ENCODE results near the gene PRR29.
"Not testable (repeated sequence)": the region's sequence is repeated elsewhere in the genome, so short reads cannot be mapped to it uniquely, and the experiment has no call there.

DNA sequence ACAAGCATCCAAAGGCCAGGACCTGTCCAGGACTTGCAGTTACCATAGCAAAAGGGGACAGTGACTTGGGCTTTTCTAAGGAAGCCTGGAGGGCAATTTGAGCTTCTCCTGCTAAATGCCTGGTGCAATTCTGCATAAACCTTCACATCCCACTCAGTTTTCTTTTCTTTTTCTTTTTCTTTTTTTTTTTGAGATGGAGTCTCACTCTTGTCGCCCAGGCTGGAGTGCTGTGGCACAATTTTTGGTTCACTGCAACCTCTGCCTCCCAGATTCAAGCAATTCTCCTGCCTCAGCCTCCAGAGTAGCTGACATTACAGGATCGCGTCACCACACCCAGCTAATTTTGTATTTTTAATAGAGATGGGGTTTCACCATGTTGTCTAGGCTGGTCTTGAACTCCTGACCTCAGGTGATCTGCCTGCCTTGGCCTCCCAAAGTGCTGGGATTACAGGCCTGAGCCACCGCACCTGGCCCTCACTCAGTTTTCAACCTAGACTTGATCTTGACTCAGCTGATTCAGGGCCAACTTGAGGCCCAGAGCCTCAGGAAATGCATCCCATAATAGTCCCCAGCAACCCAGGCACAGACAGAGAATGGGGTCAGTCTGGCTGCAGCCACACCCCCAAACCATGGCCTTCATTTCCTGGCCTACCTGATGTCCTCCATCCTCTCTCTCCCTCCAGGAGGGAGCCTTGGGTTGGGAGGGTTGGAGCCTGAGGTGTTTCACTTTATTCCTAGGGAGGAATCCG, 9.1 kb downstream of the PRR29 start:
- TF ChIP-seq, protein P1, sequence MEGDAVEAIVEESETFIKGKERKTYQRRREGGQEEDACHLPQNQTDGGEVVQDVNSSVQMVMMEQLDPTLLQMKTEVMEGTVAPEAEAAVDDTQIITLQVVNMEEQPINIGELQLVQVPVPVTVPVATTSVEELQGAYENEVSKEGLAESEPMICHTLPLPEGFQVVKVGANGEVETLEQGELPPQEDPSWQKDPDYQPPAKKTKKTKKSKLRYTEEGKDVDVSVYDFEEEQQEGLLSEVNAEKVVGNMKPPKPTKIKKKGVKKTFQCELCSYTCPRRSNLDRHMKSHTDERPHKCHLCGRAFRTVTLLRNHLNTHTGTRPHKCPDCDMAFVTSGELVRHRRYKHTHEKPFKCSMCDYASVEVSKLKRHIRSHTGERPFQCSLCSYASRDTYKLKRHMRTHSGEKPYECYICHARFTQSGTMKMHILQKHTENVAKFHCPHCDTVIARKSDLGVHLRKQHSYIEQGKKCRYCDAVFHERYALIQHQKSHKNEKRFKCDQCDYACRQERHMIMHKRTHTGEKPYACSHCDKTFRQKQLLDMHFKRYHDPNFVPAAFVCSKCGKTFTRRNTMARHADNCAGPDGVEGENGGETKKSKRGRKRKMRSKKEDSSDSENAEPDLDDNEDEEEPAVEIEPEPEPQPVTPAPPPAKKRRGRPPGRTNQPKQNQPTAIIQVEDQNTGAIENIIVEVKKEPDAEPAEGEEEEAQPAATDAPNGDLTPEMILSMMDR (IDR thresholded peaks at IDR 0.05; ENCODE audit: insufficient read depth, low read length): not testable (repeated sequence)
- TF ChIP-seq, protein P2, sequence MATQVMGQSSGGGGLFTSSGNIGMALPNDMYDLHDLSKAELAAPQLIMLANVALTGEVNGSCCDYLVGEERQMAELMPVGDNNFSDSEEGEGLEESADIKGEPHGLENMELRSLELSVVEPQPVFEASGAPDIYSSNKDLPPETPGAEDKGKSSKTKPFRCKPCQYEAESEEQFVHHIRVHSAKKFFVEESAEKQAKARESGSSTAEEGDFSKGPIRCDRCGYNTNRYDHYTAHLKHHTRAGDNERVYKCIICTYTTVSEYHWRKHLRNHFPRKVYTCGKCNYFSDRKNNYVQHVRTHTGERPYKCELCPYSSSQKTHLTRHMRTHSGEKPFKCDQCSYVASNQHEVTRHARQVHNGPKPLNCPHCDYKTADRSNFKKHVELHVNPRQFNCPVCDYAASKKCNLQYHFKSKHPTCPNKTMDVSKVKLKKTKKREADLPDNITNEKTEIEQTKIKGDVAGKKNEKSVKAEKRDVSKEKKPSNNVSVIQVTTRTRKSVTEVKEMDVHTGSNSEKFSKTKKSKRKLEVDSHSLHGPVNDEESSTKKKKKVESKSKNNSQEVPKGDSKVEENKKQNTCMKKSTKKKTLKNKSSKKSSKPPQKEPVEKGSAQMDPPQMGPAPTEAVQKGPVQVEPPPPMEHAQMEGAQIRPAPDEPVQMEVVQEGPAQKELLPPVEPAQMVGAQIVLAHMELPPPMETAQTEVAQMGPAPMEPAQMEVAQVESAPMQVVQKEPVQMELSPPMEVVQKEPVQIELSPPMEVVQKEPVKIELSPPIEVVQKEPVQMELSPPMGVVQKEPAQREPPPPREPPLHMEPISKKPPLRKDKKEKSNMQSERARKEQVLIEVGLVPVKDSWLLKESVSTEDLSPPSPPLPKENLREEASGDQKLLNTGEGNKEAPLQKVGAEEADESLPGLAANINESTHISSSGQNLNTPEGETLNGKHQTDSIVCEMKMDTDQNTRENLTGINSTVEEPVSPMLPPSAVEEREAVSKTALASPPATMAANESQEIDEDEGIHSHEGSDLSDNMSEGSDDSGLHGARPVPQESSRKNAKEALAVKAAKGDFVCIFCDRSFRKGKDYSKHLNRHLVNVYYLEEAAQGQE (IDR thresholded peaks at IDR 0.05; ENCODE audit: insufficient replicate concordance, low read depth): not testable (repeated sequence)

All from HL-60 (cell line).